GM19324 (cell line): Measurements from ENCODE around the gene RAB3B.
"Not testable (repeated sequence)": the region's sequence is repeated elsewhere in the genome, so short reads cannot be mapped to it uniquely, and the experiment has no call there.

Source experiments
- ATAC-seq: cut with Tn5 transposase; IDR thresholded peaks from one replicate; pipeline ENCODE4 v1.9.1; 2021; ENCODE audit warnings: mild to moderate bottlenecking, moderate library complexity; ENCODE audit not compliant: unreplicated experiment, low FRiP score

The RAB3B gene

GRCh38 chr1:51878308-51878615 lies 112.2 kb downstream of the RAB3B start:
- ATAC-seq, result peak; percentile 5

- ATAC-seq, result no peak
These were observed 112.8 kb downstream of the RAB3B start for GRCh38 chr1:51877434-51878307.

- no peak for ATAC-seq
These were observed 114.7 kb downstream of the RAB3B start for GRCh38 chr1:51875836-51876235.

DNA sequence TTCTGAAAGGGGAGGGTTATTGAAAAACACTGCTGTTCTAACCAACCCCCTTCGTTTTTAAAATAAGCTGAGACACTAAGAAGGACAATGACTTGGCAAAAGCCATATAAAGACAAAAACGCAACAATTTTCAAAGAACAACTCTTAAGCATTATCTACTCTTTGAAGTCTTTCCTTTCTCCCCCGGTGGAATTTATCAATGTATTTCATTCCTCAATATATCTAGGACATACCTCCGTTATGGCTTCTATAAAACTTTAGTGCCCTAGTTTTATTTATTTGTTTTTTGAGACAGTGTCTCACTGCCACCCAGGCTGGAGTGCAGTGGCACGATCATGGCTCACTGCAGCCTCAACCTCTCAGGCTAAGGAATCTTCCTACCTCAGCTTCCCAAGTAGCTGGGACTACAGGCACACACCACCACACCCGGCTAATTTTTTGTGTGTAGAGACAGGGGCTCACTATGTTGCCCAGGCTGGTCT lies 115.2 kb downstream of the RAB3B start:
- no peak for ATAC-seq

- ATAC-seq, result not testable (repeated sequence)
These were observed 117.2 kb downstream of the RAB3B start for GRCh38 chr1:51873270-51873669.

- no peak for ATAC-seq
These were observed 119.0 kb downstream of the RAB3B start for GRCh38 chr1:51871351-51871975.

- ATAC-seq, result no peak
These were observed 119.7 kb downstream of the RAB3B start for GRCh38 chr1:51870603-51871350.

DNA sequence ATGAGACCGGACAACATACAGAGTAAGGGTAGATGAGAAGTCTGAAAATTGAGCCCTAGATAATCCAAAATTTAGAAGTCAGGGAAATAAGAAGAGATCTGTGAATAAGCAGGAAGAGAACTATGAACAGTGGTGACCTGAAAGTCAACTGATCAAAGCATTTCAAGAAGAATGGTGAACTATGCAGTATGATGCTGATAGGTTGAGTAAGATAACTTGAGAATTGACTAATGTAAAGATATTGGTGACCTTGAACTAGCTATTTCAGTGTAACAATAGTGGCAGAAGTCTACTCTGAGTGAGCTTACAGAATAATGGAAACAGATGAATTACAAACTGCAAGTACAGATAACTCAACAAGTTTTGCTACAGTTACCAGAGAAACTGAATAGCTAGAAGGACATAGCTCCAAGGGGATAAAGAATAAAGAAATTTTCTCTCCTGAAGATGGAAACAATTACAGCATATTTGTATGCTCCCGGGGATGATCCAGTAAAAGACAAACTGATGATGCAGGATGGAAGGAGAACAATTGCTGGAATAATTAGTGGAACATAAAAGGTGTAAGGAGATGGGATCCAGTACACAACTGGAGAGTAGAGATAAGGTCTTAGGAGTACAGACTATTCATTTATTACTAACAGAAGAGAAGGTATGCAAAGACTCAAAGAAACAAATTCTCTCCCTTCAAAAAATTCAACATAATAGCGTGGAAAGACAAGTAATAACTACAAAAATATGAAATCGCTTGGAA lies 122.8 kb downstream of the RAB3B start:
- ATAC-seq, result no peak

DNA sequence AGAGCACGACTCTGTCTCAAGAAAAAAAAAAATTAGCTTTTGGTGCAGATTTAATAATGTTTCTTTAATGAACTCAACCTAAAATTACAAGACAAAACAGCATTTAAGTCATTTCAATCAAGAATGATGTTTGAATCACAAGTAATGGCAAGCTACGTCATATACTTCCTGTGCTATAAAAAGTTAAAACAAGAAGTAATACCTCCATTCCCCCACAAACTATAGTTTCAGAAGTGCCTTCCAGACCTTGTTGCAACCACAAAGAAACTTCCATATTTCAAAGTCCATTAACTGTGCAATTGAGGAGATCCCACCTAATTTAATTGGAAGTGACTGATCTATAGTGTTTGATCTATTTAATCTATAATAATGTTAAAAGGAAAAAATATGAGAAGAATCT lies 127.1 kb downstream of the RAB3B start:
- ATAC-seq, result no peak

- no peak for ATAC-seq
These were observed 128.8 kb downstream of the RAB3B start for GRCh38 chr1:51861669-51862068.

GRCh38 chr1:51859735-51860134 lies 130.8 kb downstream of the RAB3B start:
- ATAC-seq, result no peak

- no peak for ATAC-seq
These were observed 131.2 kb downstream of the RAB3B start for GRCh38 chr1:51859333-51859732.

DNA sequence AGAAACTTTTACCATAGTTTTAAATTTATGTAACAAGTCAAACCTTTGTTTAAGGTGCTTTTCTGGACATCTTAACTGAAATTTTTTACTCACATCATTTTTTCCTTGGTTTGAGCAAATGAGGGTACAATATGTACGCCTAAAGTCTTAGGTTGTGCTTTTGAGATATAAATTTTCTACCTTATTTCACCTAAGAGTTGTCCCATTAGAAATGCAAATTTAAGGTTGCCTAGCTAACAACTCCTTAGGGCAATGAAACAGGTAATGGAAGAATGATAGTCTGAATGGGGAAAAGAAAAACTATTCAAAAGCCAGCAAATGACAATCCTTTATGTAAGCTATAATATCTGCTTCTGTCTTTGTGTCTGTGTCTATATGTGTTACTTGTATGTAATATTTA lies 131.6 kb downstream of the RAB3B start:
- ATAC-seq, result no peak
